ENCODE results near the gene CCDC50.

The CCDC50 gene

GRCh38 chr3:191431160-191431822, 102.1 kb downstream of the CCDC50 start:
- no peak for DNase-seq

GRCh38 chr3:191432162-191432561, 103.0 kb downstream of the CCDC50 start:
- no peak for DNase-seq

GRCh38 chr3:191434024-191434423, 104.8 kb downstream of the CCDC50 start:
- no peak for DNase-seq

- DNase-seq, result no peak
Measured at GRCh38 chr3:191435981-191436380, 106.8 kb downstream of the CCDC50 start.

DNA sequence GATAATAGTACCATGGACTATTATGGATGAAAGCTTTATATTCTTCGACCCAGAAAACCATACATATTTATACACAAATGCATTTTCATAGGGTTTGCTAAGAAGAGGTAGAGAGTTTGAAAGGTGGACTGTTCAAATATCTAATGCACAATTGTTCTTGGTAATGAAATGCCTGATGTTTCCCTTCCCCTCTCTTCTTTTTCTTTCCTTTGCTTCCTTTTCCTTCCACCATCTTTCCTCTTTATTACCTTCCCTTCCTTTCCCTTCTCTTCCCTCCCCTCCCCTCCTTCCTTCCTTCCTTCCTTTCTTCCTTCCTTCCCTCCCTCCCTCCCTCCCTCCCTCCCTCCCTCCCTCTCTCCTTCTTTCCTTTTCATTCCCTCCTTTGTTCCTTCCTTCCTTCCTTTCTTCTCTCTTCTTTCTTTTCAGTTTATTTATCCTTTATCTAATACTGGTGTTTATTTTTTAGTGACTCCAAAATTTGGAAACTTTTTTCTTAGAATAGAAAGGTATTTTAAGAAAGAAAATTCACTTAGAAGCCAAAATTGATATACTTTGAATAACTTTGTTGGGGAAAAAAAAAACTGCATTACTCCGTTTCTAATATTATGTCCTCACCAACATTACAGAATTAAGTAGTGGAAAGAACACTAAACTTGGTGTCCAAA, 109.1 kb downstream of the CCDC50 start:
- no peak for DNase-seq

- DNase-seq, result no peak
Measured at GRCh38 chr3:191440532-191440931, 111.3 kb downstream of the CCDC50 start.

GRCh38 chr3:191441687-191442086, 112.5 kb downstream of the CCDC50 start:
- no peak for DNase-seq

DNA sequence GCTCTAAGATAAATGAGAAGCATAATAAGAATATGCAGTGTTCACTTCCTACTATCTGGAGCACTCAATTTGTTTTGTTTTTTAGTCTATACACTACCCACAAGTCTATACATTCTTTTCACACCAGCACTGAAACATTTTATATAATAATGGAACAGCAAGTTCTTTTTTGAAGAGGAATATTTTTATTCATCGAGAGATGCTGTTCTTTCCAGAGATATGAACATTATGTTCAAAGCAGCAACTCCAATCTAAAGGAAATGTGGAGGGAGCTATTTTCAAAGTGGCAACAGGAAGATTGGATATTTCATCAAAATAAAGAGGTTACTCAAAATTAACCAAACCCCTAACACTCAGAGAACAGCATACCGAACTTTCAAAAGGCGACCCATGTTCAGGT, 115.4 kb downstream of the CCDC50 start:
- no peak for DNase-seq
